ENCODE measurements around the gene SECISBP2L. TPM values are rescaled to one million over a fixed set of nuclear protein-coding genes. Genes with fewer than 3 reads are reported as not detected.

Gene SECISBP2L
- total RNA-seq, 1 donor from 2014 or later = 34.2 TPM

GRCh38 chr15:49026700-49027099 lies 19.5 kb downstream of the SECISBP2L start:
- ATAC-seq (no peak), DNase-seq (ENCODE audit: missing footprints) (no peak)
- intact Hi-C loops (cut with DNase I) = no loop called here

- DNase-seq (ENCODE audit: missing footprints) = no peak
- ATAC-seq = no peak
- intact Hi-C loops (cut with DNase I) = no loop called here
Measured at GRCh38 chr15:49024840-49025239, 21.4 kb downstream of the SECISBP2L start.

DNA sequence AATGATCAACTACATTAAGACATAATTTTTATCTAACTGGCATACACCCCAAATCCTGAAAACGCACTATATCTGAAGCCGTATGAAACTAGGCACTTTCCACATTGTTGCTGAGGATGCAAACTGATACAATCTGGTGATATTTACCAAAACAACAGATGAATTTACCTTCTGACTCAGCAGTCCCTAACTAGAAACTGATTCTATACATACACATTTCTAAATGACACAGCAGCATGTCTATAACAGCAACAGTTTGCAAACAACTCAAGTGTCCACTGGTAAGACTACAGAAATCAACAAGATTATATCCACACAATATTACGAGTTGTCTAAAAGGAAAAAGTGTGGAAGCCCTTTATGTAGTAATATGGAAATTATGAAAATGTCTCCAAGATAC lies 22.9 kb downstream of the SECISBP2L start:
- no peak for DNase-seq (ENCODE audit: missing footprints)
- intact Hi-C loops (cut with DNase I) = no loop called here
- no peak for ATAC-seq

GRCh38 chr15:49015896-49016295 lies 30.4 kb downstream of the SECISBP2L start:
- no peak for ATAC-seq
- DNase-seq (ENCODE audit: missing footprints) = no peak
- intact Hi-C loops (cut with DNase I) = no loop called here

GRCh38 chr15:48999314-48999713 lies 46.9 kb downstream of the SECISBP2L start:
- intact Hi-C loops (cut with DNase I) = no loop called here
- ATAC-seq (no peak), DNase-seq (ENCODE audit: missing footprints) (no peak)

DNA sequence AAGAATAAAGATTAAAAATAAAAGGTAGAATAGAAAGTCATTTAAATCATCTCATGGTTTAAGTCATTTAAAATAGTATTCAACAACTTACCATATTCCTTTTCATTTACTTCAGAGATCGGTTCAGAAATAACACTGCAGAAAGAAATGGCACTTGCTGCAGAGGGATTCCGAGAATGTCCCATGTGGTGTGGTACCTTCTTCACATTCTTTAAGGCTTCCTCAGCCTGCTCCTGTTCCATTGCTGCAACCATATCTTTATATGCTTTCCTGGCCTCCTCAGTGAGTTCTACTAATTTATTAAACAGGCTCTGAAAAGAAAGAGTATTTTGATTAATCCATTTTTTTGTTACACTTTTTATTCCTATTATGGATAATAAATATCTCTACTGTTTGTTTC lies 50.0 kb downstream of the SECISBP2L start:
- ATAC-seq = no peak
- DNase-seq (ENCODE audit: missing footprints) = no peak
- intact Hi-C loops (cut with DNase I) = no loop called here

- DNase-seq (ENCODE audit: missing footprints) = no peak
- intact Hi-C loops (cut with DNase I) = no loop called here
- no peak for ATAC-seq
Measured at GRCh38 chr15:48993380-48993779, 52.9 kb downstream of the SECISBP2L start.

DNA sequence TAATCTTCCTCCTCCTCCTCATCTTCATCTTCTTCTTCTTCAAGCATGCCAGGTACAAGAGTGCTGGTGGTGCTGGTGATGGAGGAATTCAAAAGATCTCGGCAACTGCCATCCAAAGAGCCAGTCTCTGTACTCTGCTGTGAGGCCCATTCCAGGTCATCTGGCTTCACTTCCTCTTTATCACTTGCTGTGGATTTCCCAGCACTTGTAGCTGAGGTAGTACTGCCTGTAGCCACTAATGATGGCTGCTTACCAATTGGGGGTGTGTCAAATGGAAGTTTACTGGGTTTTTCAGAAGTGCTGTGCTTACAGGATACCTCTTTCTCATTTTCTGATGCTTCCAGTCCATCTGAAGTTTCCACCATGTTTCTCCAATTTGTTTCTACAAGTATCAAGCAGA lies 53.7 kb downstream of the SECISBP2L start:
- no peak for DNase-seq (ENCODE audit: missing footprints)
- intact Hi-C loops (cut with DNase I) = no loop called here
- peak; percentile 70 for ATAC-seq

DNA sequence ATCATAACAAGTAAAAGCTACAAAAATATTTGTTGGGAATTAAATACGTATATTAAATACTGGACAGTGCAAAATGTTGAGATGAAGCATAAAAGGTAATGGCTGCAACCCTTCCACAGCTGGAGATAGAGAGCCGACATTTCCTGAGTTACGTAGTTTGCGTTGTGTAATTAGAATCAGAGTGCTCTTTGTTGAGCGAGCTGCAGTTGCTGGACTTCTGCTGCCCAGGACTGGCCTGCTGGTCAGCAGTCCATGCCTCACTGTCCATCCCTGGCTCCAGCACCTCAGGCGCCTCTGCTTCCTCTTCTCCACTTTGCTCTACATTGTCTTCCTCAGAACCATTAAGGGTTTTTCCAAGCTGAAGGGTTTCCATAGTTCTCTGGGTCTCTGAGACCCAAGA lies 54.1 kb downstream of the SECISBP2L start:
- no peak for DNase-seq (ENCODE audit: missing footprints)
- intact Hi-C loops (cut with DNase I) = no loop called here
- ATAC-seq = no peak

GRCh38 chr15:48989170-48989569 lies 57.1 kb downstream of the SECISBP2L start:
- intact Hi-C loops (cut with DNase I) = no loop called here

DNA sequence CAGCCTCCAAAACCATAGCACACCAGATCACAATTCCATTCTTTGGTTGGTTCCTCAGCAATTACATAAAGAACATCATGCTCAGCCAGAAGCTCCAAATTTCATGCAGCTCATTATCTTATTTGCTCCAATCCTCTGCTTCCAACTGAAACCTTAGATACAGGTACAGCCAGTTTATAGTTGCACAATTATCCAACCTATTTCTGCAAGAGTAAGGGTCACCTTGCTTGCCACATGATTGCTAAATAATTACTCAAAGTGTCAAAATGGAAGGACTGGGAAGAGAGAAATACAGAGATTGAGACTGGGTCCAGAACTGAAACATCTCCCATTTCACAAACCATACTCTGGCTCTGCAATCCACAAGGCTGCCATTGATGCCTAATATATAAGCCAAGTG lies 59.1 kb downstream of the SECISBP2L start:
- ATAC-seq = no peak
- intact Hi-C loops (cut with DNase I) = no loop called here
- no peak for DNase-seq (ENCODE audit: missing footprints)

More at GRCh38 chr15:48989170-48989569, 57.1 kb downstream of the SECISBP2L start:
- DNase-seq (ENCODE audit: missing footprints) = no peak
- ATAC-seq = no peak

DNA sequence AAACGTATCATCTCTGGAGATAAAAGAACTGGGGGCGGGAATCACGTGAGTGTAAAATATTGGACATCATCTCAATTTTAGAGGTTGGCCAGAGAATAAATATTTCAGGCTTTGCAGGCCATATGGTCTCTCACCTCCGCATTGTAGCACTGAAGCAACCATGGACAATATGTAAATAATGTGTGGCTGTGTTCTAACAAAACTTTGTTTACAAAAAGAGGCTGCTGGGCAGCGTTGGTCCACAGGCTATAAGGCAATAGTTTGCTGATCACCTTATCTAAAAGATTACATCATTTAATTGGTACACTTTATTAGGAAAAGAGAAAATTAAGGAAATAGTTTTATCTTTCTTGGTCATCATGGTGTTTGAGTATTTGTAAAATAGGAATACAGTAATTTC lies 60.0 kb downstream of the SECISBP2L start:
- intact Hi-C loops (cut with DNase I) = no loop called here
- no peak for DNase-seq (ENCODE audit: missing footprints)
- ATAC-seq = no peak

- intact Hi-C loops (cut with DNase I) = no loop called here
- ATAC-seq (no peak), DNase-seq (ENCODE audit: missing footprints) (no peak)
Measured at GRCh38 chr15:48985516-48985915, 60.7 kb downstream of the SECISBP2L start.

GRCh38 chr15:48984811-48985352 lies 61.4 kb downstream of the SECISBP2L start:
- no peak for DNase-seq (ENCODE audit: missing footprints)
- peak; percentile 19 for ATAC-seq
- intact Hi-C loops (cut with DNase I) = no loop called here

GRCh38 chr15:48984021-48984710 lies 62.1 kb downstream of the SECISBP2L start:
- no peak for DNase-seq (ENCODE audit: missing footprints)
- ATAC-seq = no peak
- intact Hi-C loops (cut with DNase I) = no loop called here

- ATAC-seq (no peak), DNase-seq (ENCODE audit: missing footprints) (no peak)
- intact Hi-C loops (cut with DNase I) = no loop called here
Measured at GRCh38 chr15:48983300-48983699, 62.9 kb downstream of the SECISBP2L start.

DNA sequence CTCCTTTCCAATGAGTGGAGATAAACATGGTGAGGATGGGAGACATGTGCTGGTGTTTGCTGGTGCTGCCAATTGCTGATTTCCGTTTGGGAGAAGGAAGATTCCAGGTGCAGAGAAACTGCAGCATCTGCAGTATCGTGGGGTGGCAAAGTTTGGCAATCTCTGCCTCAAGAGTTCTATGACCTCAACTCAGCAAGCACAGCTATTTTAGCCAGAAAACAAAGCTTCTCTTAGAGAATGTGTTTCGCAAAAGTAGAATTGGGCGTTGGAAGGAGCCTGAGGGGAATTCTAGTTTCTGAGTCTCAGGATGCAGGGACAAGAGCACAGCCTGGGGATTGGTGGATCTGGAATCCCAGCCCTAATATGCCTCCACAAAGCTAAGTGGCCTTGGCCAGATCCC lies 64.3 kb downstream of the SECISBP2L start:
- no peak for ATAC-seq
- intact Hi-C loops (cut with DNase I) = no loop called here
- DNase-seq (ENCODE audit: missing footprints) = no peak

- ATAC-seq (no peak), DNase-seq (ENCODE audit: missing footprints) (no peak)
- intact Hi-C loops (cut with DNase I) = no loop called here
Measured at GRCh38 chr15:48978638-48979037, 67.6 kb downstream of the SECISBP2L start.

GRCh38 chr15:48976444-48977088 lies 69.7 kb downstream of the SECISBP2L start:
- intact Hi-C loops (cut with DNase I) = no loop called here
- no peak for ATAC-seq
- DNase-seq (ENCODE audit: missing footprints) = no peak

Data from Right ventricle myocardium inferior (tissue), 1 donor.